HG02623 (cell line): ENCODE data around the gene FNDC3B.

Experiments
- ATAC-seq: cut with Tn5 transposase; IDR thresholded peaks from one replicate; pipeline ENCODE4 v1.9.1; 2021; ENCODE audit warnings: moderate library complexity; ENCODE audit not compliant: unreplicated experiment

FNDC3B gene

GRCh38 chr3:172163320-172163719 is 123.9 kb downstream of the FNDC3B start:
- ATAC-seq: no peak

GRCh38 chr3:172164620-172165362 is 125.4 kb downstream of the FNDC3B start:
- ATAC-seq: no peak

GRCh38 chr3:172166261-172166660 is 126.9 kb downstream of the FNDC3B start:
- ATAC-seq: no peak

GRCh38 chr3:172166890-172167289 is 127.5 kb downstream of the FNDC3B start:
- ATAC-seq: no peak

- ATAC-seq: no peak
These were observed 128.7 kb downstream of the FNDC3B start for GRCh38 chr3:172167892-172168648.

GRCh38 chr3:172170073-172170709 is 130.8 kb downstream of the FNDC3B start:
- no peak for ATAC-seq

- no peak for ATAC-seq
These were observed 131.5 kb downstream of the FNDC3B start for GRCh38 chr3:172170841-172171240.

- no peak for ATAC-seq
These were observed 132.2 kb downstream of the FNDC3B start for GRCh38 chr3:172171396-172172075.

- no peak for ATAC-seq
These were observed 134.2 kb downstream of the FNDC3B start for GRCh38 chr3:172173316-172174254.

- no peak for ATAC-seq
These were observed 135.3 kb downstream of the FNDC3B start for GRCh38 chr3:172174513-172175253.

GRCh38 chr3:172175254-172175599 is 135.8 kb downstream of the FNDC3B start:
- no peak for ATAC-seq

- ATAC-seq: no peak
These were observed 136.8 kb downstream of the FNDC3B start for GRCh38 chr3:172176061-172176770.

GRCh38 chr3:172177046-172177445 is 137.7 kb downstream of the FNDC3B start:
- ATAC-seq: no peak

- ATAC-seq: no peak
These were observed 138.5 kb downstream of the FNDC3B start for GRCh38 chr3:172177803-172178316.

GRCh38 chr3:172179680-172180399 is 140.5 kb downstream of the FNDC3B start:
- no peak for ATAC-seq

- no peak for ATAC-seq
These were observed 141.1 kb downstream of the FNDC3B start for GRCh38 chr3:172180473-172180872.

- ATAC-seq: no peak
These were observed 142.7 kb downstream of the FNDC3B start for GRCh38 chr3:172181932-172182586.

GRCh38 chr3:172182797-172183196 is 143.4 kb downstream of the FNDC3B start:
- no peak for ATAC-seq
